ENCODE data around the gene PARD6B. TPM values are rescaled to one million over a fixed set of nuclear protein-coding genes. Genes with fewer than 3 reads are reported as not detected.

Gene PARD6B
- total and polyA plus RNA-seq, 2 of the 13 experiments (the other 11 are each of a cell fraction or from before 2014, with no cell fraction given): 6.9 to 22.2 TPM

DNA sequence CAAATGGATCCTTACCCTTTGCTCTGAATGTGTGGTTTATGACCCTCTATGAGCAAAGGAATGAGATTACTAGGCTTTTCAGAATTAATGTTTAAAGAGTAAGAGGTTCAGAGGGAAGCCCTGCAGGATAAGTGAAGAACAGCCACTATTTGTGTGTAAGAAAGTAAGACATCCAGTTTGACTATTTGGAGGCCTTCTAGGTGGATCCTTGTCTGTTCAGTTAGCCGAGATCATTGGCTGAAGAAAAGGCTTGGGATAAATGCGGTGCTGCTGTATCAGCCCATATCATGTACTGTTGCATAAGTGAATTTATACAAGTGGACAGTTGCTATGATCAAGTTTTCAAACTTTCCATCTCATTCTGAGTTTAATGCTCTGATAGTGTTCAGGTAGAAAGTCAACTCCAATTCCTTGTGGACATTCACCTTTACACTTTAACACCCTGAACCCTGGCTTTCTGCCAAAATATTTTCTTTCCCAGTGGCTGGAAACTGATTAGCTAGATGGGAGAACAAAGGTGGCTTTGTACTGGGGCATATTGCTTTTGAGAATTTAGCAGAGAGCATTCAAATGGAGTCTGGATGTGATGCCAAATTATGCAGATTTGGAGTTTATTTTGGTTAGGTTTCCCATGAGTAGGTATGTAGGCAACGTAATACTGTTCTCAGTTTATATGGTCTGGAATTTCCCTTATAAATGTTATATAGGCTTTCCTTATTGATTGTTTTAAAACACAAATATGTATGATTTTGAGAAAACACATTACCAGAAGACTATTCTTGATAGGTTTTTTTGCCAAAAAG lies 15.0 kb downstream of the PARD6B start (continued):
- TF ChIP-seq HOXA9 (CRISPR knock-in tag; IDR thresholded peaks at IDR 0.05; ENCODE audit: borderline replicate concordance) (no peak), NR2F2 (IDR thresholded peaks at IDR 0.05; ENCODE audit: borderline replicate concordance, low read depth) (peak; percentile 89), ZNF567 (CRISPR knock-in tag; IDR thresholded peaks at IDR 0.05; ENCODE audit: borderline replicate concordance) (0 out of 2 replicates have a peak, but pooled peaks have one; percentile 35), ZNF282 (IDR thresholded peaks at IDR 0.05; ENCODE audit: partially characterized antibody) (no peak), KDM3A (CRISPR knock-in tag; IDR thresholded peaks at IDR 0.05; ENCODE audit: low read depth) (no peak), SIX1 (CRISPR knock-in tag; IDR thresholded peaks at IDR 0.05; ENCODE audit: borderline replicate concordance) (peak; percentile 74), PRDM4 (CRISPR knock-in tag; IDR thresholded peaks at IDR 0.05; ENCODE audit: borderline replicate concordance) (no peak), ZNF768 (CRISPR knock-in tag; IDR thresholded peaks at IDR 0.05) (no peak), SALL1 (CRISPR knock-in tag; IDR thresholded peaks at IDR 0.05) (peak; percentile 58; the same call in 1 of the 2 replicates), FOXO1 (CRISPR knock-in tag; IDR thresholded peaks at IDR 0.05) (peak; percentile 48; the same call in 1 of the 2 replicates), ZBTB34 (CRISPR knock-in tag; IDR thresholded peaks at IDR 0.05) (no peak), GLMP (CRISPR knock-in tag; IDR thresholded peaks at IDR 0.05; ENCODE audit: borderline replicate concordance) (no peak), MAFF (IDR thresholded peaks at IDR 0.05; ENCODE audit: low read depth, low read length) (no peak), FOXK1 (CRISPR knock-in tag; IDR thresholded peaks at IDR 0.05; ENCODE audit: borderline replicate concordance, low read depth) (peak; percentile 71; the same call in 1 of the 2 replicates), SSRP1 (CRISPR knock-in tag; IDR thresholded peaks at IDR 0.05) (no peak), FOSL2 (CRISPR knock-in tag; IDR thresholded peaks at IDR 0.05) (peak; percentile 74), SALL2 (CRISPR knock-in tag; IDR thresholded peaks at IDR 0.05) (0 out of 2 replicates have a peak, but pooled peaks have one; percentile 41), HMG20B (CRISPR knock-in tag; conservative IDR thresholded peaks at IDR 0.05) (peak; percentile 76; the same call in 1 of the 2 replicates), MTERF4 (CRISPR knock-in tag; IDR thresholded peaks at IDR 0.05) (no peak), SNAPC2 (CRISPR knock-in tag; IDR thresholded peaks at IDR 0.05) (0 out of 2 replicates have a peak, but pooled peaks have one; percentile 31), ZNF75D (CRISPR knock-in tag; IDR thresholded peaks at IDR 0.05; ENCODE audit: borderline replicate concordance) (no peak), NFYC (CRISPR knock-in tag; IDR thresholded peaks at IDR 0.05) (no peak)
- TF ChIP-seq, protein P1, sequence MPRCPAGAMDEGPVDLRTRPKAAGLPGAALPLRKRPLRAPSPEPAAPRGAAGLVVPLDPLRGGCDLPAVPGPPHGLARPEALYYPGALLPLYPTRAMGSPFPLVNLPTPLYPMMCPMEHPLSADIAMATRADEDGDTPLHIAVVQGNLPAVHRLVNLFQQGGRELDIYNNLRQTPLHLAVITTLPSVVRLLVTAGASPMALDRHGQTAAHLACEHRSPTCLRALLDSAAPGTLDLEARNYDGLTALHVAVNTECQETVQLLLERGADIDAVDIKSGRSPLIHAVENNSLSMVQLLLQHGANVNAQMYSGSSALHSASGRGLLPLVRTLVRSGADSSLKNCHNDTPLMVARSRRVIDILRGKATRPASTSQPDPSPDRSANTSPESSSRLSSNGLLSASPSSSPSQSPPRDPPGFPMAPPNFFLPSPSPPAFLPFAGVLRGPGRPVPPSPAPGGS (CRISPR knock-in tag; IDR thresholded peaks at IDR 0.05): no peak

Measured in HepG2 (cell line).